OCI-LY7 (cell line): ENCODE results near the gene INSIG1. TPM values are rescaled to one million over a fixed set of nuclear protein-coding genes. Genes with fewer than 3 reads are reported as not detected.
A peak's percentile ranks its signal among the peaks of the same experiment; 100 is the strongest.

Source experiments
- BruUV-seq: library from RNA; stranded (reverse); fragments of 400-500 nt; replicated peaks from 2 replicates; lab custom pipeline; 2021; lab: Mats Ljungman, UMichigan
- CTCF ChIA-PET: fragments of 300-600 bp; sonication (Branson Sonifier 250); formaldehyde crosslinking; loops from one replicate; lab custom pipeline; 2022; ENCODE audit warnings: antibody characterized with exemption; ENCODE audit not compliant: unreplicated experiment; lab: Charles Lee
- POLR2A ChIA-PET: fragments of 300-600 bp; sonication (Branson Sonifier 250); formaldehyde crosslinking; loops from one replicate; lab custom pipeline; 2022; ENCODE audit warnings: antibody characterized with exemption; lab: Charles Lee
- DNase-seq: peaks from one replicate; pipeline ENCODE4 v3.0.0-alpha.2; 2015; ENCODE audit warnings: low spot score
- H2AFZ ChIP-seq: fragments of 200-600 bp; sonication (generic), shearing (Covaris generic); 2 replicates; pipeline ENCODE4 v1.6.1; 2014; ENCODE audit warnings: mild to moderate bottlenecking, antibody characterized with exemption, low read length, moderate library complexity
- H3K27ac ChIP-seq: fragments of 200-600 bp; sonication (generic); 2 replicates; pipeline ENCODE4 v1.5.1; 2014; ENCODE audit warnings: mixed run types, low read depth, mild to moderate bottlenecking, moderate library complexity, low read length, inconsistent platforms; ENCODE audit not compliant: poor library complexity, severe bottlenecking
- H3K36me3 ChIP-seq: fragments of 200-600 bp; sonication (generic); 2 replicates; pipeline ENCODE4 v1.6.1; 2014; ENCODE audit warnings: mild to moderate bottlenecking, antibody characterized with exemption, low read length, moderate library complexity, mixed read lengths; ENCODE audit not compliant: insufficient read depth
- H3K4me1 ChIP-seq: fragments of 200-600 bp; sonication (generic); 2 replicates; pipeline ENCODE4 v1.5.1; 2014; ENCODE audit warnings: mild to moderate bottlenecking, low read length; ENCODE audit not compliant: insufficient read depth, poor library complexity, severe bottlenecking
- H3K4me2 ChIP-seq: fragments of 200-600 bp; sonication (generic); 2 replicates; pipeline ENCODE4 v1.6.1; 2014; ENCODE audit warnings: mild to moderate bottlenecking, low read length
- H3K4me3 ChIP-seq: fragments of 200-600 bp; sonication (generic); 2 replicates; pipeline ENCODE4 v1.5.1; 2014; ENCODE audit warnings: mild to moderate bottlenecking, low read depth, low read length; ENCODE audit not compliant: poor library complexity, severe bottlenecking
- H3K79me2 ChIP-seq: fragments of 200-600 bp; sonication (generic); 2 replicates; pipeline ENCODE4 v1.6.1; 2016; ENCODE audit warnings: low read depth, mild to moderate bottlenecking, low read length, moderate library complexity, mixed read lengths; ENCODE audit not compliant: insufficient read depth
- H3K9me2 ChIP-seq: fragments of 200-600 bp; sonication (generic); 2 replicates; pipeline ENCODE4 v1.6.1; 2016; ENCODE audit warnings: mild to moderate bottlenecking, low read length, mixed read lengths; ENCODE audit not compliant: insufficient read depth
- H3K9me3 ChIP-seq: fragments of 200-600 bp; sonication (generic); 2 replicates; pipeline ENCODE4 v1.6.1; 2014; ENCODE audit warnings: mild to moderate bottlenecking, mixed run types, low read length, mixed read lengths
- H4K20me1 ChIP-seq: fragments of 200-600 bp; sonication (generic); 2 replicates; pipeline ENCODE4 v1.6.1; 2014; ENCODE audit warnings: mild to moderate bottlenecking, antibody characterized with exemption, low read length, moderate library complexity, mixed read lengths; ENCODE audit not compliant: insufficient read depth
- EZH2phosphoT487 ChIP-seq: fragments of 200-600 bp; sonication (generic); IDR thresholded peaks from 2 replicates; pipeline ENCODE4 v1.6.1; 2018; ENCODE audit warnings: low read depth, borderline replicate concordance, mild to moderate bottlenecking, mixed run types, antibody characterized with exemption, low read length, moderate library complexity, mixed read lengths
- intact Hi-C: fragments of 100-400 bp; cut with micrococcal nuclease; formaldehyde crosslinking; loops from one replicate; pipeline ENCODE4 v1.10.0; 2022; ENCODE audit not compliant: unreplicated experiment
- total RNA-seq, 2 experiments: library from RNA; depleted of rRNA in 1 of 2; stranded (reverse); fragments of >200 nt in 1 of 2; shearing (Covaris generic) in 1 of 2; gene quantifications; 2 replicates each; pipeline ENCODE4 v1.2.3, GENCODE V29; 2014 to 2022
- TF ChIP-seq, protein P1 (sequence below): fragments of 200-600 bp; sonication (generic); conservative IDR thresholded peaks from 2 replicates; pipeline ENCODE4 v1.5.1; 2014; ENCODE audit warnings: mild to moderate bottlenecking, antibody characterized with exemption, low read length, moderate library complexity, mixed read lengths

Gene INSIG1
- total RNA-seq, 2 experiments from 2014 or later, result 122 to 164 TPM

DNA sequence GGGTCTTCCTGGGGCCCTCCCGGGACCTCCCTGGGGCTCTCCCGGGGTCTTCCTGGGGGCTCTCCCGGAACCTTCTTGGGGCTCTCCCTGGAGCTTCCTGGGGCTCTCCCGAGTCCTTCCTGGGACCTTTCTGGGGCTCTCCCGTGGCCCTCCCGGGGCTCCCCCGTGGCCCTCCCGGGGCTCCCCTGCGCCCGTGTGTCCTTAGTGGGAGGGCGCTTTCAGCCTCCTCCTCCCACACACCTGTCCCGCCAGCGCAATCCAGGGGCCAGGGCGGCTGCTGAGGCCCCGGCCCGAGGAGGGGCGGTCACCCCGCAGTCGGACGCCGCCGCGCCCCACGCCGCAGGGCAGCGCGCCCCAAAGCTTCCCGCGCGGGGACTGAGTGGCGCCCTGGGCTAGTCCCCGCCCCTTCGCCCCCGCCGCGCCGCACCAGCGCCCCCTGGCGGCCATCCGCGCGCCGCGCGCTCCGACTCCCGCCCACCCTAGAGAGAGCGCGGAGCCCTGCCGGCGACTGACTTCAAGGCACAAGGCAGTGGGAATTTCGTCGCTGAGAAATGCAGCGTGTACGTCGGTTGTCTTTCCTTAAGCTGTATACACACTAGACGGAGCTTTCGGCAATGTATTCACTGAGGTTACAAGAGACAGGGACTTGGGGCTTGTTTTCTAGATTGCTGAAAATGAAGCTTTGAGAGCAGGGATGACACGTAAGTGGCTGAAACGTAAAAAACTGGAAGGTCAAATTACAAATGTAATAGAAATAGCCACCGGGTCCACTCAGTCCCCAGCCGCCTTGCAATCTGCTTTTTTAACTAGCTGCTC lies 47.1 kb downstream of the INSIG1 start:
- H3K79me2 ChIP-seq, result no peaks in the 10 kb centered on the region
- no peaks in the 10 kb centered on the region for H3K36me3 ChIP-seq
- H3K9me3 ChIP-seq, result no peaks in the 10 kb centered on the region
- ChIA-PET POLR2A (interaction anchor here (0.6 to 0.8 kb wide), 3 partner anchors 140 to 424 kb away, joined by 3 read pairs; no protein-coding TSS in a partner anchor), CTCF (interaction anchor here (0.5 to 1.6 kb wide), 7 partner anchors 11 to 417 kb away, joined by 3 to 15 read pairs (median 3); no protein-coding TSS in a partner anchor)
- no peak overlapping the region for H3K27ac ChIP-seq
- TF ChIP-seq EZH2phosphoT487, result no peak
- TF ChIP-seq, protein P1, sequence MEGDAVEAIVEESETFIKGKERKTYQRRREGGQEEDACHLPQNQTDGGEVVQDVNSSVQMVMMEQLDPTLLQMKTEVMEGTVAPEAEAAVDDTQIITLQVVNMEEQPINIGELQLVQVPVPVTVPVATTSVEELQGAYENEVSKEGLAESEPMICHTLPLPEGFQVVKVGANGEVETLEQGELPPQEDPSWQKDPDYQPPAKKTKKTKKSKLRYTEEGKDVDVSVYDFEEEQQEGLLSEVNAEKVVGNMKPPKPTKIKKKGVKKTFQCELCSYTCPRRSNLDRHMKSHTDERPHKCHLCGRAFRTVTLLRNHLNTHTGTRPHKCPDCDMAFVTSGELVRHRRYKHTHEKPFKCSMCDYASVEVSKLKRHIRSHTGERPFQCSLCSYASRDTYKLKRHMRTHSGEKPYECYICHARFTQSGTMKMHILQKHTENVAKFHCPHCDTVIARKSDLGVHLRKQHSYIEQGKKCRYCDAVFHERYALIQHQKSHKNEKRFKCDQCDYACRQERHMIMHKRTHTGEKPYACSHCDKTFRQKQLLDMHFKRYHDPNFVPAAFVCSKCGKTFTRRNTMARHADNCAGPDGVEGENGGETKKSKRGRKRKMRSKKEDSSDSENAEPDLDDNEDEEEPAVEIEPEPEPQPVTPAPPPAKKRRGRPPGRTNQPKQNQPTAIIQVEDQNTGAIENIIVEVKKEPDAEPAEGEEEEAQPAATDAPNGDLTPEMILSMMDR, result peak; percentile 85
- peak overlapping the region; percentile 69 for H3K4me3 ChIP-seq
- no peaks in the 10 kb centered on the region for H3K4me1 ChIP-seq
- DNase-seq, result peak; percentile 69
- H2AFZ ChIP-seq, result peak overlapping the region; percentile 93
- peak overlapping the region; percentile 99 for H3K4me2 ChIP-seq
- H3K9me2 ChIP-seq, result no peaks in the 10 kb centered on the region
- no peaks in the 10 kb centered on the region for H4K20me1 ChIP-seq
- intact Hi-C loops, result loop anchor here (1.0 to 2.0 kb wide), 5 partner anchors 47 to 512 kb away; no protein-coding TSS in a partner anchor
- no TSS peak for BruUV-seq

DNA sequence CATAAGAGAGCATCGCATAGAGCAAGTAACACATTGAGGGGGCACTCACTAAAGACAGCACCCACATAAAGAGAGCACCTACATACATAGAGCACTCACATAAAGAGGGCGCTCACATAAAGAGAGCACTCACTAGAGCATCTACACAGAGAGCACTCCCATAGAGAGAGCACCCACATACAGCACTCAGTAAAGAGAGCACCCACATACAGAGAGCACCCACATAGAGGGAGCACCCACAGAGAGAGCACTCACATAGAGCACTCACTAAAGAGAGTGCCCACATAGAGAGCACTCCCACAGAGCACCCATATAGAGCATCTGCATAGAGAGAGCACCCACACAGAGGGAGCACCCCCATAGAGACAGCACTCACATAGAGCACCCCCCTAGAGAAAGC lies 47.8 kb downstream of the INSIG1 start:
- Histone ChIP-seq H3K9me3 (no peaks in the 10 kb centered on the region), H3K36me3 (no peaks in the 10 kb centered on the region), H3K4me3 (no peak overlapping the region), H3K9me2 (no peaks in the 10 kb centered on the region), H4K20me1 (no peaks in the 10 kb centered on the region), H3K4me1 (no peaks in the 10 kb centered on the region), H3K27ac (no peak overlapping the region), H2AFZ (no peak overlapping the region; the same call in 1 of the 2 replicates), H3K4me2 (peak overlapping the region; percentile 99; the same call in 1 of the 2 replicates), H3K79me2 (no peaks in the 10 kb centered on the region)
- BruUV-seq, result no TSS peak
- intact Hi-C loops, result loop anchor here (1.0 to 2.0 kb wide), 4 partner anchors 155 to 513 kb away; no protein-coding TSS in a partner anchor
- POLR2A ChIA-PET, result interaction anchor here (0.7 kb wide), 1 partner anchor 424 kb away, joined by 3 read pairs; no protein-coding TSS in a partner anchor
- CTCF ChIA-PET, result interaction anchor here (0.6 to 1.6 kb wide), 5 partner anchors 12 to 418 kb away, joined by 3 to 15 read pairs (median 4); no protein-coding TSS in a partner anchor
- no peak for DNase-seq
- TF ChIP-seq, protein P1, result no peak
- TF ChIP-seq EZH2phosphoT487, result no peak
